Upper lobe of left lung (tissue), 6 donors: ENCODE results near the gene WDSUB1. TPM values are rescaled to one million over a fixed set of nuclear protein-coding genes. Genes with fewer than 3 reads are reported as not detected.

ENCODE experiments used
- ATAC-seq, 2 donors: fragments of 200-7000 bp; cut with Tn5 transposase; one replicate each; pipeline ENCODE4 v1.9.1; 2022; ENCODE audit warnings: mild to moderate bottlenecking in 2 of 2, moderate library complexity in 2 of 2; ENCODE audit not compliant: low FRiP score in 2 of 2
- DNase-seq, 2 donors: peaks; one replicate each; pipeline ENCODE4 v3.0.0-alpha.2; 2019 to 2020
- H3K27ac ChIP-seq, 4 donors: fragments of 200-600 bp; sonication (generic); one replicate each; pipeline ENCODE4 v1.5.1; 2016 to 2019
- H3K27me3 ChIP-seq, 4 donors: fragments of 200-600 bp; sonication (generic); one replicate each; pipeline ENCODE4 v1.5.1; 2017 to 2019
- H3K36me3 ChIP-seq, 4 donors: fragments of 200-600 bp; sonication (generic); one replicate each; pipeline ENCODE4 v1.5.1; 2016 to 2019
- H3K4me1 ChIP-seq, 4 donors: fragments of 200-600 bp; sonication (generic); one replicate each; pipeline ENCODE4 v1.5.1; 2018 to 2019
- H3K4me3 ChIP-seq, 4 donors: fragments of 200-600 bp; sonication (generic); one replicate each; pipeline ENCODE4 v1.5.1; 2017 to 2019; ENCODE audit warnings: mild to moderate bottlenecking in 2 of 4, moderate library complexity in 1 of 4
- H3K9me3 ChIP-seq, 4 donors: fragments of 200-600 bp; sonication (generic); one replicate each; pipeline ENCODE4 v1.5.1; 2018 to 2019
- CTCF ChIP-seq, 6 experiments: fragments of 450-650 bp in 4 of 6; fragments of 200-600 bp in 2 of 6; sonication (generic) in 2 of 6; IDR thresholded peaks; one replicate each; pipeline ENCODE4 v1.5.1; 2016 to 2019; ENCODE audit warnings: antibody characterized with exemption in 6 of 6
- EP300 ChIP-seq, 4 donors: sonication (generic); formaldehyde crosslinking; IDR thresholded peaks; one replicate each; pipeline ENCODE4 v1.5.1; 2017; ENCODE audit warnings: antibody characterized with exemption in 4 of 4, control low read depth in 2 of 4
- POLR2A ChIP-seq, 4 donors: fragments of 450-650 bp; IDR thresholded peaks; one replicate each; pipeline ENCODE4 v1.5.1; 2016 to 2017; ENCODE audit warnings: antibody characterized with exemption in 4 of 4, mild to moderate bottlenecking in 2 of 4
- POLR2AphosphoS5 ChIP-seq, 2 donors: sonication (generic); formaldehyde crosslinking; IDR thresholded peaks; one replicate each; pipeline ENCODE4 v1.5.1; 2017; ENCODE audit warnings: antibody characterized with exemption in 2 of 2
- WGBS, 2 donors: methylation state at CpG; one replicate each; pipeline ENCODE4 v1.1.5; 2017 to 2018; 5-methylcytosine and 5-hydroxymethylcytosine counted together
- total RNA-seq, 6 donors: library from RNA; depleted of rRNA in 4 of 6; stranded (reverse); fragments of >200 nt in 4 of 6; gene quantifications; one replicate each; pipeline versions ENCODE4 v1.1.0 to v1.2.1, GENCODE V29; 2016 to 2021
- donor health status: DM: no; HTN: no; CAD: no; lungs with moderate emphysema.
- donor health status: DM: no; HTN: yes; CAD: no; lungs with severe emphysema.

WDSUB1 gene
- total RNA-seq, 6 donors from 2014 or later, result 6.8 to 22.0 (median 13.9) TPM

- ATAC-seq (no peak), DNase-seq (no peak)
- no peak overlapping the region for H3K4me3 ChIP-seq
- H3K9me3 ChIP-seq, result no peaks in the 10 kb centered on the region
- peaks cover 6 to 8% (median 7%) of the 10 kb centered on the region in 4 donors for H3K4me1 ChIP-seq
- no peaks in the 10 kb centered on the region for H3K27me3 ChIP-seq
- no peak for TF ChIP-seq CTCF (IDR thresholded peaks at IDR 0.05)
- peaks cover 2 to 87% (median 39%) of the 10 kb centered on the region in 4 donors for H3K36me3 ChIP-seq
- WGBS, 2 donors, result 97% methylated on average over 8 of the region's 8 CpGs
- no peak overlapping the region for H3K27ac ChIP-seq
Observed at GRCh38 chr2:159219394-159219998, 67.0 kb downstream of the WDSUB1 start.

- H3K27ac ChIP-seq, result no peak overlapping the region
- H3K27me3 ChIP-seq, result no peaks in the 10 kb centered on the region
- no peaks in the 10 kb centered on the region for H3K9me3 ChIP-seq
- peaks cover 2 to 82% (median 42%) of the 10 kb centered on the region in 4 donors for H3K36me3 ChIP-seq
- H3K4me3 ChIP-seq, result no peak overlapping the region
- 91 to 92% methylated on average over 6 of the region's 6 CpGs for WGBS, 2 donors
- no peaks in the 10 kb centered on the region for H3K4me1 ChIP-seq
- DNase-seq (no peak), ATAC-seq (no peak)
- TF ChIP-seq EP300 (IDR thresholded peaks at IDR 0.05), result no peak
- TF ChIP-seq CTCF (IDR thresholded peaks at IDR 0.05), result no peak
- TF ChIP-seq POLR2AphosphoS5 (IDR thresholded peaks at IDR 0.05), result no peak
- no peak for TF ChIP-seq POLR2A (IDR thresholded peaks at IDR 0.05)
Observed at GRCh38 chr2:159218389-159218788, 68.1 kb downstream of the WDSUB1 start.

- Histone ChIP-seq H3K4me1 (no peaks in the 10 kb centered on the region), H3K27ac (no peak overlapping the region), H3K36me3 (peaks cover 2 to 82% (median 42%) of the 10 kb centered on the region in 4 donors), H3K27me3 (no peaks in the 10 kb centered on the region), H3K4me3 (no peak overlapping the region), H3K9me3 (no peaks in the 10 kb centered on the region)
- 82 to 93% methylated on average over 2 to 5 of the region's 5 CpGs for WGBS, 2 donors
- ATAC-seq (no peak), DNase-seq (no peak)
- TF ChIP-seq POLR2A (IDR thresholded peaks at IDR 0.05) (no peak), CTCF (IDR thresholded peaks at IDR 0.05) (no peak), POLR2AphosphoS5 (IDR thresholded peaks at IDR 0.05) (no peak), EP300 (IDR thresholded peaks at IDR 0.05) (no peak)
Observed at GRCh38 chr2:159217676-159218075, 68.8 kb downstream of the WDSUB1 start.

- DNase-seq (no peak), ATAC-seq (no peak)
- Histone ChIP-seq H3K9me3 (no peaks in the 10 kb centered on the region), H3K4me1 (peaks cover 0 to 12% (median 2%) of the 10 kb centered on the region in 4 donors), H3K27ac (no peak overlapping the region), H3K36me3 (peaks cover 0 to 79% (median 36%) of the 10 kb centered on the region in 4 donors), H3K27me3 (no peaks in the 10 kb centered on the region), H3K4me3 (no peak overlapping the region)
- no peak for TF ChIP-seq CTCF (IDR thresholded peaks at IDR 0.05)
- no peak for TF ChIP-seq POLR2AphosphoS5 (IDR thresholded peaks at IDR 0.05)
- no peak for TF ChIP-seq POLR2A (IDR thresholded peaks at IDR 0.05)
- WGBS, 2 donors, result 94 to 96% methylated on average over 7 of the region's 7 CpGs
Observed at GRCh38 chr2:159215116-159215515, 71.4 kb downstream of the WDSUB1 start.

- no peaks in the 10 kb centered on the region for H3K9me3 ChIP-seq
- H3K27ac ChIP-seq, result no peak overlapping the region
- 100% methylated on average over 3 of the region's 3 CpGs for WGBS, 2 donors
- H3K4me1 ChIP-seq, result peaks cover 0 to 19% (median 3%) of the 10 kb centered on the region in 4 donors
- TF ChIP-seq EP300 (IDR thresholded peaks at IDR 0.05) (no peak), POLR2A (IDR thresholded peaks at IDR 0.05) (no peak), POLR2AphosphoS5 (IDR thresholded peaks at IDR 0.05) (no peak), CTCF (IDR thresholded peaks at IDR 0.05) (no peak)
- no peak overlapping the region for H3K4me3 ChIP-seq
- ATAC-seq (no peak), DNase-seq (no peak)
- H3K27me3 ChIP-seq, result no peaks in the 10 kb centered on the region
- peaks cover 0 to 76% (median 30%) of the 10 kb centered on the region in 4 donors for H3K36me3 ChIP-seq
Observed at GRCh38 chr2:159214325-159214865, 72.1 kb downstream of the WDSUB1 start.
